Measurements from ENCODE around the gene IFI27L1. TPM values are rescaled to one million over a fixed set of nuclear protein-coding genes. Genes with fewer than 3 reads are reported as not detected.

IFI27L1 gene
- total and polyA plus RNA-seq, 2 donors (not counting 3 experiments of a cell fraction or from before 2014, with no cell fraction given): 31.1 to 38.1 TPM

DNA sequence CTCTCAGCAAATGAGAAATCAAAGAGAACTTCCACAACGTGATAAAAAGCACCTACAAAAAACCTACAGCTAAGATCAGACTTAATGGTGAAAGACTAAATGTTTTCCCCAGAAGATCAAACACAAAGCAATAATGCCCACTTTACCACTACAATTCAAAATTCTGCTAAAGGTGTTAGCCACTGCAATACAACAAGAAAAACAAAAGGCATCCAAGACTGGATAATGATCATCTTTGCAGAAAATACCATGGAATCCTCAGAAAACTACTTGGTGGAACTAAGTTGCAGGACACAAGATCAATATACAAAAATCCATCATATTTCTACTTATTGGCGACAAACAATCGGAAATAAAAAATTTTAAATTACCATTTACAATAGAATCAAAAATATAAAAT lies 6.6 kb upstream of the IFI27L1 start:
- peaks cover 4% of the 10 kb centered on the region for H4K20me1 ChIP-seq (replicated peaks; ENCODE audit: control insufficient read depth, extremely low read depth, insufficient read depth, low read length)
- ChIA-PET CTCF (no interaction called here), POLR2A (no interaction called here)
- no peak overlapping the region for H3K4me2 ChIP-seq (ENCODE audit: insufficient read depth, low read length)
- peaks cover 95% of the 10 kb centered on the region for H3K79me2 ChIP-seq (ENCODE audit: control insufficient read depth, insufficient read depth, low read length)
- no peaks in the 10 kb centered on the region for H3K27me3 ChIP-seq (ENCODE audit: control insufficient read depth in 2 of 2, insufficient read depth in 2 of 2, low read length in 2 of 2)
- no peak overlapping the region for H3K9ac ChIP-seq (replicated peaks; ENCODE audit: extremely low read depth, insufficient read depth, low read length)
- peaks cover 3 to 5% of the 10 kb centered on the region in 2 experiments for H3K36me3 ChIP-seq (ENCODE audit: control insufficient read depth in 2 of 2, extremely low read depth in 1 of 2, insufficient read depth in 2 of 2, low read length in 2 of 2)
- no peaks in the 10 kb centered on the region for H3K9me1 ChIP-seq (replicated peaks; ENCODE audit: control insufficient read depth, extremely low read depth, insufficient read depth, low read length)
- no peak overlapping the region for H3K4me3 ChIP-seq (replicated peaks in 1 of 3; ENCODE audit: insufficient read depth in 1 of 3, low read depth in 1 of 3, low read length in 3 of 3)
- no peaks in the 10 kb centered on the region for H3K9me3 ChIP-seq (replicated peaks; ENCODE audit: control insufficient read depth, insufficient read depth, low read length)
- intact Hi-C loops (cut with micrococcal nuclease): no loop called here
- DNase-seq (ENCODE audit: low read depth, low spot score) (no peak), FAIRE-seq (no peak)
- H3K4me1 ChIP-seq (ENCODE audit: control insufficient read depth, extremely low read depth, insufficient read depth, low read length): peaks cover 22% of the 10 kb centered on the region
- no peak overlapping the region for H2AFZ ChIP-seq (ENCODE audit: low read depth, low read length)
- no TSS peak for BruUV-seq (replicated peaks)
- no peak overlapping the region for H3K27ac ChIP-seq (ENCODE audit: insufficient read depth, low read depth, low read length)
- dilution Hi-C loops (cut with MboI; ENCODE audit: extremely low pct_ligation_motif_present, low sequenced_read_pairs): no loop called here
- TF ChIP-seq MYC (IDR thresholded peaks at IDR 0.05; ENCODE audit: low read depth, low read length) (no peak), POLR2A (IDR thresholded peaks at IDR 0.05; ENCODE audit: low read depth, low read length) (no peak), GATA2 (IDR thresholded peaks at IDR 0.05; ENCODE audit: insufficient read depth, insufficient read length, low read depth, low read length) (no peak), EZH2 (IDR thresholded peaks at IDR 0.05; ENCODE audit: borderline replicate concordance, low read depth, low read length, severe bottlenecking) (no peak), POLR2AphosphoS5 (IDR thresholded peaks at IDR 0.05; ENCODE audit: insufficient read depth, low read depth, low read length) (no peak), FOS (IDR thresholded peaks at IDR 0.05; ENCODE audit: borderline replicate concordance, insufficient read depth, low read length) (no peak), JUN (IDR thresholded peaks at IDR 0.05; ENCODE audit: borderline replicate concordance, insufficient read depth, insufficient read length, low read depth) (no peak)

DNA sequence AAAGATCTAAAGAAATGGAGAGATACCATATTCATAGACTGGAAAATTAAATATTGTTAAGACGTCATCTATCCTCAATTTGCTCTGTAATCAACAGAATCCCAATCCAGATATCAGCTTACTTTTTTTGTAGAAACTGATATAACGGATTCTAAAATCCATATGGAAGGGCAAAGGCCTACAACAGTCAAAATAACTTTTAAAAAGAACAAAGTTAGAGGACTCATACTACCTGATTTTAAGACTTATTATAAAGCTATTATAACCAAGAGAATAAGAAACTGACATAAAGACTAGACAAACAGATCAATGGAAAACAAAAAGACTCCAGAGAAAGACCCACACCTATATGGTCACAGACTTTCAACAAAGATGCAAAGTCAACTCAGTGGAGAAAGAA lies 6.1 kb upstream of the IFI27L1 start:
- Histone ChIP-seq H3K4me2 (ENCODE audit: insufficient read depth, low read length) (no peak overlapping the region), H3K9me1 (replicated peaks; ENCODE audit: control insufficient read depth, extremely low read depth, insufficient read depth, low read length) (no peaks in the 10 kb centered on the region), H2AFZ (ENCODE audit: low read depth, low read length) (no peak overlapping the region), H3K79me2 (ENCODE audit: control insufficient read depth, insufficient read depth, low read length) (peaks cover 95% of the 10 kb centered on the region), H3K4me3 (replicated peaks in 1 of 3; ENCODE audit: insufficient read depth in 1 of 3, low read depth in 1 of 3, low read length in 3 of 3) (no peak overlapping the region), H3K36me3 (ENCODE audit: control insufficient read depth in 2 of 2, extremely low read depth in 1 of 2, insufficient read depth in 2 of 2, low read length in 2 of 2) (peaks cover 3 to 5% of the 10 kb centered on the region in 2 experiments), H3K9ac (replicated peaks; ENCODE audit: extremely low read depth, insufficient read depth, low read length) (no peak overlapping the region), H3K4me1 (ENCODE audit: control insufficient read depth, extremely low read depth, insufficient read depth, low read length) (peaks cover 26% of the 10 kb centered on the region), H3K27me3 (ENCODE audit: control insufficient read depth in 2 of 2, insufficient read depth in 2 of 2, low read length in 2 of 2) (no peaks in the 10 kb centered on the region), H4K20me1 (replicated peaks; ENCODE audit: control insufficient read depth, extremely low read depth, insufficient read depth, low read length) (peaks cover 4% of the 10 kb centered on the region), H3K9me3 (replicated peaks; ENCODE audit: control insufficient read depth, insufficient read depth, low read length) (no peaks in the 10 kb centered on the region), H3K27ac (ENCODE audit: insufficient read depth, low read depth, low read length) (no peak overlapping the region)
- dilution Hi-C loops (cut with MboI; ENCODE audit: extremely low pct_ligation_motif_present, low sequenced_read_pairs) (no loop called here), intact Hi-C loops (cut with micrococcal nuclease) (no loop called here)
- DNase-seq (ENCODE audit: low read depth, low spot score) (no peak), FAIRE-seq (no peak)
- ChIA-PET POLR2A (no interaction called here), CTCF (no interaction called here)
- TF ChIP-seq FOS (IDR thresholded peaks at IDR 0.05; ENCODE audit: borderline replicate concordance, insufficient read depth, low read length) (no peak), GATA2 (IDR thresholded peaks at IDR 0.05; ENCODE audit: insufficient read depth, insufficient read length, low read depth, low read length) (no peak), EZH2 (IDR thresholded peaks at IDR 0.05; ENCODE audit: borderline replicate concordance, low read depth, low read length, severe bottlenecking) (no peak), MYC (IDR thresholded peaks at IDR 0.05; ENCODE audit: low read depth, low read length) (no peak), POLR2AphosphoS5 (IDR thresholded peaks at IDR 0.05; ENCODE audit: insufficient read depth, low read depth, low read length) (no peak), JUN (IDR thresholded peaks at IDR 0.05; ENCODE audit: borderline replicate concordance, insufficient read depth, insufficient read length, low read depth) (no peak), POLR2A (IDR thresholded peaks at IDR 0.05; ENCODE audit: low read depth, low read length) (no peak)
- TF ChIP-seq, protein P1, sequence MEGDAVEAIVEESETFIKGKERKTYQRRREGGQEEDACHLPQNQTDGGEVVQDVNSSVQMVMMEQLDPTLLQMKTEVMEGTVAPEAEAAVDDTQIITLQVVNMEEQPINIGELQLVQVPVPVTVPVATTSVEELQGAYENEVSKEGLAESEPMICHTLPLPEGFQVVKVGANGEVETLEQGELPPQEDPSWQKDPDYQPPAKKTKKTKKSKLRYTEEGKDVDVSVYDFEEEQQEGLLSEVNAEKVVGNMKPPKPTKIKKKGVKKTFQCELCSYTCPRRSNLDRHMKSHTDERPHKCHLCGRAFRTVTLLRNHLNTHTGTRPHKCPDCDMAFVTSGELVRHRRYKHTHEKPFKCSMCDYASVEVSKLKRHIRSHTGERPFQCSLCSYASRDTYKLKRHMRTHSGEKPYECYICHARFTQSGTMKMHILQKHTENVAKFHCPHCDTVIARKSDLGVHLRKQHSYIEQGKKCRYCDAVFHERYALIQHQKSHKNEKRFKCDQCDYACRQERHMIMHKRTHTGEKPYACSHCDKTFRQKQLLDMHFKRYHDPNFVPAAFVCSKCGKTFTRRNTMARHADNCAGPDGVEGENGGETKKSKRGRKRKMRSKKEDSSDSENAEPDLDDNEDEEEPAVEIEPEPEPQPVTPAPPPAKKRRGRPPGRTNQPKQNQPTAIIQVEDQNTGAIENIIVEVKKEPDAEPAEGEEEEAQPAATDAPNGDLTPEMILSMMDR (IDR thresholded peaks at IDR 0.05; ENCODE audit: extremely low read depth in 1 of 2, insufficient read depth in 1 of 2, low read depth in 1 of 2, low read length in 2 of 2): no peak
- TF ChIP-seq, protein P2, sequence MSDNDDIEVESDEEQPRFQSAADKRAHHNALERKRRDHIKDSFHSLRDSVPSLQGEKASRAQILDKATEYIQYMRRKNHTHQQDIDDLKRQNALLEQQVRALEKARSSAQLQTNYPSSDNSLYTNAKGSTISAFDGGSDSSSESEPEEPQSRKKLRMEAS (IDR thresholded peaks at IDR 0.05; ENCODE audit: insufficient read depth, insufficient read length): no peak
- no TSS peak for BruUV-seq (replicated peaks)

Data from endothelial cell of umbilical vein (primary cell).